Activated naive CD8-positive, alpha-beta T cell treated with anti-CD3 and anti-CD28 coated beads, Interleukin-2, amount 10 ng/mL, durations not matched to agents 7 days and 5 days (primary cell): Measurements from ENCODE around the gene ESPN. TPM values are rescaled to one million over a fixed set of nuclear protein-coding genes. Genes with fewer than 3 reads are reported as not detected.

Experiments used
- ATAC-seq: fragments of 150-1000 bp; cut with Tn5 transposase; one replicate; pipeline ENCODE4 v1.10.0; 2021; ENCODE audit warnings: low read depth, moderate library complexity
- POLR2A ChIA-PET: fragments of 350-600 bp; sonication (Branson Sonifier 250); formaldehyde crosslinking; loops from one replicate; lab custom pipeline; 2021; ENCODE audit warnings: antibody characterized with exemption; lab: Charles Lee
- DNase-seq: peaks from one replicate; pipeline ENCODE4 v3.0.0; 2021
- H3K27ac Mint-ChIP-seq: one replicate; pipeline ENCODE4 v1.8.0; 2022; ENCODE audit warnings: mild to moderate bottlenecking, mixed read lengths
- H3K27me3 Mint-ChIP-seq: one replicate; pipeline ENCODE4 v1.8.0; 2022; ENCODE audit warnings: mild to moderate bottlenecking, moderate library complexity, mixed read lengths
- H3K36me3 Mint-ChIP-seq: one replicate; pipeline ENCODE4 v1.8.0; 2021; ENCODE audit warnings: mild to moderate bottlenecking, mixed read lengths
- H3K4me1 Mint-ChIP-seq: one replicate; pipeline ENCODE4 v1.8.0; 2021; ENCODE audit warnings: mixed read lengths
- H3K4me3 Mint-ChIP-seq: one replicate; pipeline ENCODE4 v1.8.0; 2022; ENCODE audit warnings: mild to moderate bottlenecking, moderate library complexity, mixed read lengths
- H3K9me3 Mint-ChIP-seq: one replicate; pipeline ENCODE4 v1.8.0; 2021; ENCODE audit warnings: mixed read lengths
- total RNA-seq, 2 experiments: library from RNA; stranded (reverse); gene quantifications; one replicate each; pipeline ENCODE4 v1.2.3, GENCODE V29; 2021

The ESPN gene
- total RNA-seq, 2 experiments from 2014 or later = 1.7 to 2.6 TPM

- ATAC-seq (no peak), DNase-seq (no peak)
- H3K27me3 Mint-ChIP-seq = peaks cover 16% of the 10 kb centered on the region
- POLR2A ChIA-PET = no interaction called here
- H3K4me3 Mint-ChIP-seq = no peak overlapping the region
- H3K27ac Mint-ChIP-seq = no peak overlapping the region
- H3K4me1 Mint-ChIP-seq = peaks cover 5% of the 10 kb centered on the region
- no peaks in the 10 kb centered on the region for H3K36me3 Mint-ChIP-seq
- H3K9me3 Mint-ChIP-seq = no peaks in the 10 kb centered on the region
Measured at GRCh38 chr1:6501279-6501813, 76.8 kb downstream of the ESPN start.

- no peak overlapping the region for H3K4me3 Mint-ChIP-seq
- no peaks in the 10 kb centered on the region for H3K9me3 Mint-ChIP-seq
- no peak overlapping the region for H3K27ac Mint-ChIP-seq
- DNase-seq (no peak), ATAC-seq (no peak)
- peaks cover 11% of the 10 kb centered on the region for H3K27me3 Mint-ChIP-seq
- H3K36me3 Mint-ChIP-seq = no peaks in the 10 kb centered on the region
- POLR2A ChIA-PET = interaction anchor here (0.8 kb wide), 1 partner anchor 199 kb away, joined by 4 read pairs; the partner anchor contains the start of gene DNAJC11
- H3K4me1 Mint-ChIP-seq = peaks cover 8% of the 10 kb centered on the region
Measured at GRCh38 chr1:6502000-6502891, 77.7 kb downstream of the ESPN start.

DNA sequence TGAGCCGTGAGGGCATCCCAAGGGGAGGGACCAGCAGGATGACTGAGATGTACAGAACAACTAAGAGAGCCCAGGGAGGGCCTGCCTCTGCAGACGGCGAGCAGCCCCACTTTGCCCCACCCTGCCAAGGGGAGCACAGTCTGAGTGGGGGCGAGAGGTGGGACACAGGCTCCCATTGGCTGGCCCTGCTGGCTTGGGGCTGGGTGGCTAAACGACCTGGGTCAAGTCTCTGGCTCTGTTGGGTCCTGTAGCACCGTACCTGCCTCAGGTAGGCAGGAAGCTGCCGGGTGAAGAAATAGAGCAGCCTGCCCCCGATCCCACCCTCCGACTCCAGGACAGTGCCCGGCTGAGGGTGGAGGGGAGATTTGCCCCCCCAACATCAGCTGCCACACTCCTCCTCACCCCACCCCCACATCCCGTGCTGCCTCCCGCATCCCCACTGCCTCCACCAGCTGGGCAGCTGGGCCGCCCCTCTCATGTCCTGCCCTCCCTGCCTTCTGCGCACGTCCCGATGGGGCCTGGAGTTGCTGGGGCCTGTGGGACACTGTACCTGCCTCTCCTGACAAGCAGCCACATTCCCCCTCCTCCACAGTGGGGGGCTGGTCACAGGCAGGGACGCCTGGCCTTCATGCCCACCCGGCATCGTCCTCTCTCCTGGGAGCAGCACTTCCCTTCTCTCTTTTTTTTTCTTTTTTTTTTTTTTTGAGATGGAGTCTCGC, 79.5 kb downstream of the ESPN start:
- POLR2A ChIA-PET = no interaction called here
- H3K27ac Mint-ChIP-seq = no peak overlapping the region
- peaks cover 3% of the 10 kb centered on the region for H3K4me1 Mint-ChIP-seq
- no peak overlapping the region for H3K4me3 Mint-ChIP-seq
- peaks cover 4% of the 10 kb centered on the region for H3K27me3 Mint-ChIP-seq
- H3K36me3 Mint-ChIP-seq = no peaks in the 10 kb centered on the region
- no peaks in the 10 kb centered on the region for H3K9me3 Mint-ChIP-seq
- ATAC-seq = no peak
- DNase-seq = no peak

DNA sequence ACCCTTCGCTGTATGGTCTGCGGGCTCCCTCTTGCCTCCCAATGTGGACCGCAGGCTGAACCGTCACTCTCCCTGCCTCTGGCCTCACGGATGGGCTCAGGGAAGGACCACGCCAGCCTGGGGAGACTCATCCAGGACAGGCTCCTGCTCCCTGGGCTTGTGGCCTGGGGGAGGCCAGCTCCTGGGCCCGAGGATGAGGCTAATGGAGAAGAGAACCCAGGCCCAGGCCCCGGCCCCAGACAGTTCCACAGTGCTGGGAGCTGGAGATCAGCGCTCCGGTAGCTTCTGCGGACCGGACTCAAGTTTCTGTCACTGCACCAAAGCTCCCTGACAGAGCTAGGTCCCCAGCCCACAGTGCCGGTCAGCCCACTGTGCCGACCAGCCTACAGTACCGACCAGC, 80.3 kb downstream of the ESPN start:
- no peak for DNase-seq
- Mint-ChIP-seq H3K27me3 (peaks cover 4% of the 10 kb centered on the region), H3K9me3 (no peaks in the 10 kb centered on the region), H3K27ac (no peak overlapping the region), H3K4me1 (peaks cover 3% of the 10 kb centered on the region), H3K36me3 (no peaks in the 10 kb centered on the region), H3K4me3 (no peak overlapping the region)
- POLR2A ChIA-PET = interaction anchor here (0.6 kb wide), 1 partner anchor 12 kb away, joined by 4 read pairs; no protein-coding TSS in a partner anchor
- ATAC-seq = no peak

- no peaks in the 10 kb centered on the region for H3K36me3 Mint-ChIP-seq
- no peaks in the 10 kb centered on the region for H3K9me3 Mint-ChIP-seq
- ATAC-seq (no peak), DNase-seq (no peak)
- POLR2A ChIA-PET = interaction anchor here (0.6 kb wide), 1 partner anchor 11 kb away, joined by 4 read pairs; no protein-coding TSS in a partner anchor
- no peak overlapping the region for H3K27ac Mint-ChIP-seq
- peaks cover 3% of the 10 kb centered on the region for H3K4me1 Mint-ChIP-seq
- no peak overlapping the region for H3K4me3 Mint-ChIP-seq
- peaks cover 4% of the 10 kb centered on the region for H3K27me3 Mint-ChIP-seq
Measured at GRCh38 chr1:6505367-6506209, 81.0 kb downstream of the ESPN start.

- ATAC-seq = no peak
- DNase-seq = no peak
- no peak overlapping the region for H3K27ac Mint-ChIP-seq
- no peaks in the 10 kb centered on the region for H3K36me3 Mint-ChIP-seq
- peaks cover 3% of the 10 kb centered on the region for H3K4me1 Mint-ChIP-seq
- no peaks in the 10 kb centered on the region for H3K27me3 Mint-ChIP-seq
- no peaks in the 10 kb centered on the region for H3K9me3 Mint-ChIP-seq
- POLR2A ChIA-PET = interaction anchor here (0.7 kb wide), 1 partner anchor 8 kb away, joined by 3 read pairs; no protein-coding TSS in a partner anchor
- H3K4me3 Mint-ChIP-seq = no peak overlapping the region
Measured at GRCh38 chr1:6506210-6507036, 81.8 kb downstream of the ESPN start.

GRCh38 chr1:6507037-6507428, 82.5 kb downstream of the ESPN start:
- POLR2A ChIA-PET = interaction anchor here (0.7 kb wide), 1 partner anchor 9 kb away, joined by 3 read pairs; no protein-coding TSS in a partner anchor
- H3K27me3 Mint-ChIP-seq = no peaks in the 10 kb centered on the region
- H3K4me1 Mint-ChIP-seq = peaks cover 3% of the 10 kb centered on the region
- H3K4me3 Mint-ChIP-seq = no peak overlapping the region
- DNase-seq (no peak), ATAC-seq (no peak)
- H3K36me3 Mint-ChIP-seq = no peaks in the 10 kb centered on the region
- no peaks in the 10 kb centered on the region for H3K9me3 Mint-ChIP-seq
- H3K27ac Mint-ChIP-seq = no peak overlapping the region

GRCh38 chr1:6507461-6507911, 82.9 kb downstream of the ESPN start:
- Mint-ChIP-seq H3K27me3 (no peaks in the 10 kb centered on the region), H3K9me3 (no peaks in the 10 kb centered on the region), H3K4me1 (peaks cover 3% of the 10 kb centered on the region), H3K27ac (no peak overlapping the region), H3K36me3 (no peaks in the 10 kb centered on the region), H3K4me3 (no peak overlapping the region)
- DNase-seq (no peak), ATAC-seq (peak; percentile 8)
- POLR2A ChIA-PET = interaction anchor here (0.6 to 0.7 kb wide), 2 partner anchors 9 to 34 kb away, joined by 3 to 6 read pairs; no protein-coding TSS in a partner anchor

DNA sequence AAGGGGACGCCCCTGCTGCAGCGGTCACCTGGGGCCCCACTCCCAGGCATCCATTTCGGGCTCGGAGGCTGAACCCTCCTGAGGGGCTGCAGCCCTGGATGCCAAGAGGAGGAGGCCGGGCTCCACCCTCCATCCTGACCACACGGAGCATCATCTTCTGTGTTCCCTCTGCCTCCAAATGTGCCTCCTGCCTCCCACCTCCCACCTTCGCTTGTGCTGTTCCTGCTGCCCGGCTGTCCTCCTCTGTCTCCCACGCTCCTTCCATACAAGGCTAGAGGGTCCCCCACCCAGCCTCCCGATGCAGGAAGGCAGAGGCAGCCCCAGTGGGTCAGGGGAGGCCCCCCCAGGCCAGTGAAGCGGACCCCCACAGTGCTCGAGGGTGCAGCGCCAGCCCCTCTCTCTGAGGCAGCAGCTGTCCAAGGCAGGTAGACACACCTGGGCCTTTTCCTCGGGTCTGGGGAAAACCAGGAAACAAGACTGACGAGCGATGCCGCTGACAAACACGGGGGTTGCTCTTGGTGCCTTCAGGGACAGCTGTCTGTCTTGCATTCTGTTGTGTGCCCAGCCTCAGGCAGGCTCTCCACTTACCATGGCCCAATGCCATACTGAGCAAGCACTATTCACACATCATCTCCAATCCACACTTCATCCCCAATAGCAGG, 83.7 kb downstream of the ESPN start:
- Mint-ChIP-seq H3K4me1 (peaks cover 3% of the 10 kb centered on the region), H3K4me3 (no peak overlapping the region), H3K9me3 (no peaks in the 10 kb centered on the region), H3K27me3 (no peaks in the 10 kb centered on the region), H3K36me3 (no peaks in the 10 kb centered on the region), H3K27ac (no peak overlapping the region)
- no peak for DNase-seq
- no peak for ATAC-seq
- POLR2A ChIA-PET = no interaction called here

DNA sequence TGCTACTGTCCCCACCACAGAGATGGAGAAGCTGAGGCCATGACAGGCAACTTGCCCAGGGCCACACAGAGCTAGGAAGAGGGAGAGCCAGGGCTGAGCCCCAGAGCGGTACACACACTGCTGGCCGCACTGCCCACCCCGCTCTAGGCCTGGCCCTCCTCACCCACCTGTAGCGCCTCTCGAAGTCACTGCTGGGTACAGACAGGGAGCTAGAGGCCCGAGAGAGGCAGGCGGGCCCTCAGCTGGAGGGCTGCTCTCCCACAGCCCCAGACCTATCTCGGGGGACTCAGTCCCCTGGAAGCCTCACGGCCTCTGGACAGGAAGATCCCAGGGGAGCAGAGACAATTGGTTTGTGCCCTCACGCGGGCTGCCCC, 84.2 kb downstream of the ESPN start:
- peaks cover 3% of the 10 kb centered on the region for H3K4me1 Mint-ChIP-seq
- ATAC-seq (no peak), DNase-seq (no peak)
- H3K4me3 Mint-ChIP-seq = no peak overlapping the region
- H3K27me3 Mint-ChIP-seq = no peaks in the 10 kb centered on the region
- no peak overlapping the region for H3K27ac Mint-ChIP-seq
- no peaks in the 10 kb centered on the region for H3K36me3 Mint-ChIP-seq
- H3K9me3 Mint-ChIP-seq = no peaks in the 10 kb centered on the region
- POLR2A ChIA-PET = interaction anchor here (0.6 kb wide), 1 partner anchor 278 kb away, joined by 3 read pairs; no protein-coding TSS in a partner anchor

- POLR2A ChIA-PET = interaction anchor here (0.6 kb wide), 1 partner anchor 278 kb away, joined by 3 read pairs; no protein-coding TSS in a partner anchor
- H3K4me3 Mint-ChIP-seq = no peak overlapping the region
- DNase-seq = no peak
- H3K9me3 Mint-ChIP-seq = no peaks in the 10 kb centered on the region
- no peaks in the 10 kb centered on the region for H3K27me3 Mint-ChIP-seq
- no peaks in the 10 kb centered on the region for H3K36me3 Mint-ChIP-seq
- ATAC-seq = no peak
- H3K27ac Mint-ChIP-seq = no peak overlapping the region
- peaks cover 3% of the 10 kb centered on the region for H3K4me1 Mint-ChIP-seq
Measured at GRCh38 chr1:6509220-6509918, 84.8 kb downstream of the ESPN start.
